HG02938 (cell line): ENCODE measurements around the gene NUB1.

Source experiments
- ATAC-seq: cut with Tn5 transposase; IDR thresholded peaks from one replicate; pipeline ENCODE4 v1.9.1; 2021; ENCODE audit warnings: mild to moderate bottlenecking, moderate library complexity; ENCODE audit not compliant: unreplicated experiment

NUB1 gene

DNA sequence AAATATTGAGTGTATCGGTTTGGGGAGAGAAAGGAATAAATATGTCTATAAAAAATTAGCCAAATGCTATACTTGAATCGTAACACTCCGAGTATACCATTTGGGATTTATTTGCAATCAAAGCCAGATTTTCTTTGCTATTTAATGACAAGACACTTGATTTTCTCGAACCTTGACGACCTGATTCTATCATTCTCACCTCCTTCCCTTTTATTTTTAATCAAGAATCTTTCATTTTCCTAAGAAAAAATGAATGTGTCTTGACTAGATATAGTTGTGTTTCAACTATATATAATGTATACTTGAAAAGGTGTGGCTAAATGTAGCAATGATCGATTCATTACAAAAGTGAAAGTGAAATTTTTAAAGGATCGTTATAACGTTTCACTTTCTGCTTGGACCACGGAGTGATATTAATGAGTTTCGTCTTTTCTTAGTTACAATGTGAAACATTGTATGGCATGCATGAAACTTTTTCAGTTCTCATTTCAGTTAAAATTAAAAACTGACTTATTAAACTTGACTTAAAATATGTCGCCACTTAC lies 562 bp downstream of the NUB1 start:
- peak; percentile 60 for ATAC-seq

DNA sequence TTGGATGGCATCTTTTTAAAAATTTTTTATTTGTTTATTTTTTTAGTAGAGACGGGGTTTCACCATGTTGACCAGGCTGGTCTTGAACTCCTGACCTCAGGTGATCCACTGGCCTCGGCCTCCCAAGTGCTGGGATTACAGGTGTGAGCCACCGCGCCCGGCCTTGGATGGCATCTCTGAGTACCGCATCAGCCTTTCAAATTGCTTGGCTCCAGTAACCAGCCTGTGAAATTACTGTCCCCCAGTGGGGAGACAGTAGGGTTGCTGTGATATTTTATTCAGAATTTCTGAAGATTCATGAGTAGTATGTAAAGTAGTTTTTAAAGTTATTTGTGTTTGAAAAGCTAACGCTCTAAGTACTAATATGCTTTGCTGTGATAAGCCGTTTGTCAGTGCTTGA lies 1.2 kb downstream of the NUB1 start:
- no peak for ATAC-seq

DNA sequence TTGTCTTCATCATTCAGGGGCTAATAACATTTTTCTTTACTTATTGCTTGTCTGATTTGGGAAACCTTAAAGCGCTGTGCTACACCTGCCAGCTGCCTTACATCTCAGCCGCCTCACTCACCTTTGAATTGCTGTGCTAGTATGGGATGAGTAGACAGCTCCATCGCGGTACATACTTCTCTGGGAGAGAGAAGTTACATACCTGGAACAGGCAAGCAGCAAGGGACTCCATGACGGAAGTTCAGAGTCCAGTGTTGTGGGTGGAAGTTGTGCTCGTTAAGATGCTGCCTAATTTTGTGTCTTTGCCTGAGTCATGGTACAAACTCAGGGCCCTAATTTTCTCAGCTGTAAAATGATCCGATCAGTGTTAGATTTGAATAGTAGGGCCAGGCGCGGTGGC lies 1.9 kb downstream of the NUB1 start:
- ATAC-seq: no peak

DNA sequence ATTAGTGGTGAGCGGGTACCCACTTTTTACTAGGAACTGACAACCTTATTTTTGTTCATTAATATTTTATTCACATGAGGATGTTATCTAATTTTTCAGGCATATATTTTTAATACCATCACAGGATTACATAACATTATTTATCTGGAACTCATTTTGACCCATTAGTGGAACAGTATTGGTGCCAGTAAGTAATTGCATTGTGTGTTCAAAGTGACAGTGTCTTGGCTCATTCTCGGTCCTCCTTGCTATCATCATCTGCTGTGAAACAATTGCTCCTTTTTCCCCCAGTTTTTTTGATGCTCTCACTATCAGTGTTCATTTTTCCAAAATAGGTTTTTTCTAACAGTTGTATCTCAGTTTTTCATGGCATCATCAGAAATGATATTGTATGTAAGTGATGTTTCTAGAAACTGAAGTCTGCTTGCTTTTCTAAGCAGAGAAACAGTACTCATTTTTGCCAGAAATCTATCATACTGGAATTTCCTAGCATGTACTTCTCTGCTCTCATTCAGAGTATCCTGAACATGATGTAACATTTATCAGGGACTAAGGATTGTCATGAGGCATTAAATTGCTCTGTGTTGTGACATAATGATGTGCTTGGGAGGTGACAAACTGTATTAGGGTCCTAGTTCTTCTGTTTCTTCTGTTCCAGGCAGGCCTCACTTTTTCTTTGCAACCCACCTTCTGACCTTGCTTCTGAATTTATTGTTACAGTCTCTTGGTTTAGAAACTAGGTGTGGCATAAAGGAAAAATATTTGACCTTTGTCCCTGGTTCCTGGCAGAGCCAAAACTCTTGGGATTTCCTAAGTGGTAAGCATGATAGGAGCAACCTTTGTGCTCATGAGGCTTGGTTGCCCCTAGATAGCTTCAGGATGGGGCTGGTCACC lies 4.2 kb downstream of the NUB1 start:
- no peak for ATAC-seq

DNA sequence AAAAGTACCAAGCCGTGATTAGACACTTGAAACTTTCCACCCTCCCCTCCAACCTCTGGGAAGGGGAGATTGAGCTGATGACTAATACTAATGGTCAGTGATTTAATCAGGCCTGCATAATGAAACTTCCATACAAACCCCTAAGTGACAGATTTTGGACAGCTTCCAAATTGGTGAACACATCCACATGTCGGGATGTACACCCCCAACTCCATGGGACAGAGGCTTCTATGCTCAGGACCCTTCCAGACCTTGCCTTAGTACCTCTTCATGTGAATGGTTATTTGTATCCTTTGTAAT lies 4.8 kb downstream of the NUB1 start:
- no peak for ATAC-seq

DNA sequence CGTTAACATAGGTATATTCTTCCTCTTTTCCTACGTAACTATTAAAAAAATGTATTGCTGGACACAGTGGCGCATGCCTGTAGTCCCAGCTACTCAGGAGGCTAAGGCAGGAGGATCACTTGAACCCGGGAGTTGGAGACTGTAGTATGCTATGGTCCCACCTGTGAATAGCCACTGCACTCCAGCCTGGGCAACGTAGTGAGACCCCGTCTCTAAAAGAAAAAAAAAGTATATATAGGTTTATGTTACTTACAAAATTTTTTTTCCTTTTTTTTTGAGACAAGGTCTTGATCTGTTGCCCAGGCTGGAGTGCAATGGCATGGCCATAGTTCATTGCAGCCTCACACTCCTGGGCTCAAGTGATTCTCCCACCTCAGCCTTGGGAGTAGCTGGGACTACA lies 5.6 kb downstream of the NUB1 start:
- ATAC-seq: no peak

DNA sequence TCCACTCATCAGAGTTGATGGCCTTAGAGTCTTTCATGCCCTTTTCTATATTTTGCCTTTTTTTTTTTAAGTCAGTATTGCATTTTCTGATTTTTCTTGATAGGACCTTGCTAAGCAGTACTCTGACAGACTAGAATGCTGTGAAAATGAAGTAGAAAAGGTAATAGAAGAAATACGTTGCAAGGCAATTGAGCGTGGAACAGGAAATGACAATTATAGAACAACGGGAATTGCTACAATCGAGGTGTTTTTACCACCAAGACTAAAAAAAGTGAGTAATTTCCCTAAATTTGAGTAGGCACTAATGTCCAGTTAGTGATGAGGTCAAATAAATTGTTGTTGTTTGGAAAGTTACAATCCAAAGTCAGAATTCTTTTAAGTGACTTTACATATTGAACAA lies 7.4 kb downstream of the NUB1 start:
- no peak for ATAC-seq

DNA sequence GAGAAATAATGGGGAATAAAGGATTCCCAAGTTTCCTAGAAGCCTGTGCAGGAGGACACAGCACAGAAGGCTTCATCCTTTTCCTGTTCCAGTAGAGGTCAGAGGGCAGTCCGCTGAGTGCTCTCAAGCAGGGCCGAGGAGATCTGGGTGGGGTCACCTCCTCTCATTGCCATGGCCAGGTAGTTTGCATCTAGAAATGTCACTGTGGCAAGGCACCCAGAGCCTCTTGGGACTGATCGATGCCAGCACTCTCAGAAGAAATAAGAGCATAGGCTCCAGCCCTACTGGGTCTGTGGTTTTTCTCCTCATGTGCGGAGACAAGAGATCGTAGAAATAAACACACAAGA lies 7.9 kb downstream of the NUB1 start:
- ATAC-seq: peak; percentile 40

DNA sequence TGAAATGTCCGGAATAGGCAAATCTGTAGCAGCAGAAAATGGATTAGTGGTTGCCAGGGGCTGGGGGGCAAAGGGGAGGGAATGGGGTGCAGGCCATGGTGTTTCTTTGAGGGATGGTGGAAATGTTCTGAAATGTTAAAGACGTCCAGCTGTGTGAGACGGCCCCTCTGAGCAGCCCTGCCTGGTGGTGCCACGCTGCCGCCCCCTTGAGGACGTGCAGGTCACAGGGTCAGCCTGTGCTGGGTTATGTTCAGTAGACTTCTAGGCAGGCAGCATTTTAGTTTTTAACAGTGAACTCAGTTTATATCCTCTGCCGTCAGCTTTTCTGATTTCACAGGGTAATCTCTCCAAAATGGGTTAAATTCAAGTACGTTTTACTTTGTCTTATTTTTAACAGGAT lies 9.4 kb downstream of the NUB1 start:
- no peak for ATAC-seq

DNA sequence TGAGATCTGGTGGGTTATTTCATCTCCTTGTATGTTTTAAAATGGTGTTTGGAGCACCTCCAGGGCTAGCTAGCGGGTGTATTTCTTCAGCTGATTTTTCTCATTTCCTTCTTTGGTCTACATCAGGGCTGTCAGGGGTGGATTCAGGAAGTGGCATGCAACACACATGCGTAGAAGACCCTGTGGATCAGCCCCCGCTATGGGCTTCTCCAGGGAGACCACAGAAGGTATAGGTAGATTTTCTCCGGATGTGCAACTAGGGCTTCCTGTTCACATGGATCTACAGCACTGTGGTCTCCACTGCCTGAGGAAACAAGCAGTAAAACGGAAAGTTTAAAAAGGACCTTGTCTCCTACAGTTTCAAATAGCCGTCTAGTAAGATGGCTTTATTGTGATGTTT lies 10.4 kb downstream of the NUB1 start:
- ATAC-seq: peak; percentile 31

DNA sequence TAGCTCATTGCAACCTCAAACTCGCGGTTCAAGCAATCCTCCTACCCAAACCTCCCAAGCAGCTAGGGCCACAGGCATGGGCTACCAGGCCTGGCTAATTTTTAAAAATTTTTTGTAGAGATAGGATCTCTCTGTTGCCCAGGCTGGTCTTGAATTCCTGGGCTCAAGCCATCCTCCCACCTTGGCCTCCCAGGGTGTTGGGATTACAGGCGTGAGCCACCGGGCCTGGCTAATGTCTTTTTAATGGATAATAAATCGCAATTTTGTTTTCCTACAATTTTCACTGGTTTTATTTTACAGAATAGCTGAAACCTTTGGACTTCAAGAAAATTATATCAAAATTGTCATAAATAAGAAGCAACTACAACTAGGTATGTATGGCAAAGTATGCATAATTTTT lies 10.9 kb downstream of the NUB1 start:
- no peak for ATAC-seq

DNA sequence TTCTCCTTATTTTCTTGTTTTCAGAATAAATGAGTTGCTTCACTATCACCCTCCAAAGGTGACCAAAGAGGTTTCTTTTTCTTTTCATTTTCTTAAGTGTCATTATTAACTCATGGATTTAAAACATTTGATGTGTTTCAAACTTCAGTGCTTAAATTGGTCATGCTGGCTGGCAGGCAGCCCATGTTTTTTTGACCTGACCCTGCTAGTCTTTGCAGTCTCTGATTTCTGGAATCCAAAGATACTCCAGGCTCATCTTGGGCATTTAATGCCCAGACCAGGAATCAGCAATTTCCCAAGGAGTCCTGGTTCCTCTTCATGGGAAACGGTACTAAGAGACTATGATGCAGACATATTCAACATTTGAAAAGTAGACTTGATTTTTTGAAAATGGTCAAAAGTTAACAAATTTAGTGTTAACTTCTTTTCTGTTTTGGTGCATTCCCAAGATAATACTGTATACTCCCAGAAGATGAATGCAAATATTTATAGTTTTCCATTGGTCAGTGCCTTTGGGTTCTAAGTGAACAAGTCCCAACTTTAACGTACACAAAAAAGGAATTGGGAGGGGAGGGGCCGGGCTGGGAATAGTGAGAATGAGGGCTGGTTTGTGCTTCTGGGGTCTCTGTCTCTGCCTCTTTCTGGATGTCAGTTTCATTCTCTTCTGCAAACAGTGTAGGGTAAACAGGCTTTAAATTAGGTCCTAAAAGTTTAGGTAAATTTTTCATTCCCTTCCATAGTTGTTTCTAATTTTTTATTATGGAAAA lies 19.8 kb downstream of the NUB1 start:
- ATAC-seq: no peak

DNA sequence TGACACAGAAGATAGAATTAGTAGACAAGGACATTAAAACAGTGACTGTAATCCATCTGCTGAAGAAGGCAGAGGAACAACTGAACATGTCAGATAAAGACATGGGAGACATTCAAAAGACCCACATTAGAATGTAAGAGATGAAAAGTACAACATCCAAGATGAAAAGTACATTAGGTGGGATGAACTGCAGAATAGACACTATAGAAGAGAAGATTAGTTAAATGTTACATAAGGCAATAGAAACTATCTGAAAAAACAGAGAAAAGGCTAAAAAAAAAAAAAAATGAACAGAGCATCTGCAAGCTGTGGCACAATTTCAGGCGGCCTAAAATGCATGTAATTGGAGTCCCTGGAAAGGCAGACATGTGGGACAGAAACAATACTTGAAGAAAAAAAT lies 21.6 kb downstream of the NUB1 start:
- no peak for ATAC-seq

DNA sequence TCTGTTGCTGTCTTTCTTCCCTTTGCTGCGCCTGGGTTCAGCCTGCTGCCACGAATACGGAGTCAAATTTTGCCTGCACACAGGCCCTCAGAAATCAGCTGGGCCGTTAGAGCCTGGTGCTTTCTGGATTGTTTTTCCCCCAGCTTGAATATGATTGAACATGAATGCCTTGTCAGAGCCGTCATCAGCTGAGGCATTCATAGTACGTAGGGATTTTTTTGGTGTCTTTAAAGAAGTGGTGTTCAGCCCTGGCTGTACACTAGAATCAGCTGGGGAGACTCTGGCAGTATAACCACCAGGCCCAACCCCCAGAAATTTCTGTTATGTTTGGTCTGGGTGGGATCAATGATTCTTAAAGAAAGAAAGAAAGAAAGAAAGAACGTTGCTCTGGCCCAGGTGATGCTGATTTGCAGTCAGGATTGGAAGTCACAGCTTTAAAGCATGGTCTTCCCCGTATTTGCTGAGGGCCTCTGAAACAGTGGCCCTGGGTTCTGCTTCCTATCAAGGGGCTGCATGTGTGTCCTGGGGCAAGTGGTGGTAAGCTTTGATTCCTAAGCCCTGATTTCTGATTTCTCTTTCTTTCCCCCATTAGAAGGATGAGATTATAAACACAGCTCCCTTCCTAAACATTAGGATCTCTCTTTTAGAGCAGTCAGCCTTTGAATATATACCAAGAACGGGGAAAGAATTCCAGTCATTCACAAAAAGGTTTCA lies 24.7 kb downstream of the NUB1 start:
- no peak for ATAC-seq

DNA sequence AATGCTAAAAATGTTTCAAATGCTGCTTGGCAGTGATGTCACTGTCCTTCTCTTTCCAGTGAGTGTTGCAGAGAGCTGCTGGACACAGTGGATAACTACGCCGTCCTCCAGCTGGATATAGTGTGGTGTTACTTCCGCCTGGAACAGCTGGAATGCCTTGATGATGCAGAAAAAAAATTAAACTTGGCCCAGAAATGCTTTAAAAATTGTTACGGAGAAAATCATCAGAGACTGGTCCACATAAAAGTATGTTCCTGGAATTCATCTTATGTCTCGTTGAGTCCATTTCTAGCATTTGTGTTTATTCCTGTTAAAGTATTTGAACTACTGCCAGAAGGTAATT lies 25.2 kb downstream of the NUB1 start:
- ATAC-seq: no peak

DNA sequence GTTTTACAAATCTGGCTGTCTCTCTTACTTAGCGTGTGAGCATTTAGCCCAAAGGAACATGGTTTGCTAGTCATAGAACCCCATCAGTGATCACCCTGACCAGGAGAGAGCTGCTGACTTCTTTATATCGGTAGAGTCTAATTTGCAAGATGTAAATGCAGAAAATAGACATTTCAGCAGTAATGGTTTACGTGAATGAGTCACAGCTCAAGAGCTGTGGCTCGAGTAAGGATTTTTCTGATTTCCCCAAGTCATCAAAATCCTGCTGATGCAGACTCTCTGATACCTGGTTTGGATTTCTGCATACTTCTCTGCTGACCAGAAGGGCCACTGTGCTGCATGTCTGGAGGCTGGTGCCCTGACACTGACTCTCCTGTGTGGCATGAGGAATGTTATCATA lies 25.7 kb downstream of the NUB1 start:
- no peak for ATAC-seq

DNA sequence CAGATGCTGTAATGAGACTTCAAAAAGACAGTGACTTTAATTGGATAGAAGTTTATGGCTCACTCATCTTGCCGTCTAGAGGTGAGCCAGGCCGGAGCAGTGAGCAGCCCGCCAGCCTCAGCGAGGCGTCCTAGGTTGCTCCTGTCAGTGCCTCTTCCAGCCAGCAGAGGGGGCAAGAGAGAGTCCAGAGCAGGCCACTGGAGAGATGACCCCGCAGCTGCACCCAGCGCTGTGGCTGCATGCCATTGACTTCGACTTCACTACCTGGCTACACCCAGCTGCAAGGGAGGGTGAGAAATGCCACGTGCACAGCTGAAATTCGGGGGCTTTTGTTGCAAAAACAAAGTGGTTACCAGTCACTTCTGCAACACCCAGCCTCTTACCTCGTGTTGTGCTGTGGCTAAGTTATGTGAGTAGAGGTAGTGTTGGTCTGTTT lies 26.5 kb downstream of the NUB1 start:
- ATAC-seq: peak; percentile 96

DNA sequence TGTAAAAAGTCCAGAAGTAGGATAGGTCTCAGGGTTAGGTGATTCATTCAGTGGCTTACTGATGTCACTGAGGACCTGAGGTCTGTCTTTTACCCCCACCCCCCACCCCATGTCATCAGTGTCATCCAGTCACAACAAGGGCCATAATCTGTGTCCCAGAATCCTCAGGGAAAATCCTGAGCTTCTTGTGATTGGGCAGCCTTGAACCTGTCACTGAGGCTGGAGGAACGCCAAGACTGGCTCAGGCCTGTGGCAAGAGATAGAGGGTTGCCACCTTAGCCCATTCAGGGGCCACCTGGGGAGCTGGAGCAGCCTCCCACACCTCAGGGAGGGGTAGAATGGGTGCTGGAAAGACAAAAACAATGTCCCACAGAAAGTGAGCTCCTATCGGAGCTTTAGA lies 29.7 kb downstream of the NUB1 start:
- no peak for ATAC-seq

DNA sequence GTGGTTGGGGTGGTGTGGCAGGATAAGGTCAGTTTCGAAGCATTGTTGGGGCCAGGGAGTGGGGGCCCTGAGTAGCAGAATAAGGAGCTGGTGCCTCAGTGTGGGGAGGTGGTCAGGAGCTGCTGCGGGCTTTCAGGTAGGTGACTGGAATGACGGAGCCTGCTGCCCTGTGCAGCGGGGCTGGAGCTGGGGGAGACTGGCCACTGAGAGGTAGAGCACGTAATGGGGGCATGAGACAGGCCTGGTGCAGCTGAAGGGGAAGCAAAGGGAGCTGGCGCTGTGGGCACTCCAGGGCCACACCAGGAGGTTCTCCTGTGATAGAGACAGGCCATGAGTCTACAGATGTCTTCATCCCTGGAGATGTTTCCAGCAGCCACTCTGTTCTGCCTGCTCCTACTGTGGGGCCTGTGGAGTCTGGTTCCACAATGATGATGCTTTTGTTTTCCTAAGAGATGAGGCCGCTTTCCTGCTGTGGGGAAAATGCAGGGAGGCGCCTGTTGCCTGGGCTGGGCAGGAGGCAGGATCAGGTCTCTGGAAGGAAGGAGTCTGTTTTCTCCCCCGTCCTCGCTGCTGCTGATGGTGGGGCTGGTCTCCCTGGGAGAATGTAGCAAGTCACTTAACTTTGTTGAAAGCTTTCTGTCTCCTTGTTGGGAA lies 31.1 kb downstream of the NUB1 start:
- no peak for ATAC-seq

DNA sequence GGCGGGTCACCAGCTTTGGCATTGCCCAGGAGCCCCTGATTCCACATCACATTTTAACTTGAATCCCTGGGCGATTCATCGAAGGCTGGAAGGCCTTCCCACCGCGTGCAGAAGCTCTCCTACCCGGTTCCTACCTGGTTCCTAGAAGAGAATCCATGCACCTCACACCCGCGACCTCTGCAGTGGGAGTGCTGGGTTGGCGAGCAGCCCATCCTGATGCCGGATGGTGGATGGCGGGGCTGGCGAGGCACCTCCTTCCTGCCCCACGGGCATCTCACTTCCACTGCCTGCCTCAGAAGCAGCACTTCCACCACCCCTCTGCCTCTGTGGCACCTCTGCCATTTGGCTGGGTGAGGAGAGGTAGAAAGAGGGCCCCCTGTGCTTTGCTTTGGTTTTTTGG lies 32.0 kb downstream of the NUB1 start:
- ATAC-seq: no peak

DNA sequence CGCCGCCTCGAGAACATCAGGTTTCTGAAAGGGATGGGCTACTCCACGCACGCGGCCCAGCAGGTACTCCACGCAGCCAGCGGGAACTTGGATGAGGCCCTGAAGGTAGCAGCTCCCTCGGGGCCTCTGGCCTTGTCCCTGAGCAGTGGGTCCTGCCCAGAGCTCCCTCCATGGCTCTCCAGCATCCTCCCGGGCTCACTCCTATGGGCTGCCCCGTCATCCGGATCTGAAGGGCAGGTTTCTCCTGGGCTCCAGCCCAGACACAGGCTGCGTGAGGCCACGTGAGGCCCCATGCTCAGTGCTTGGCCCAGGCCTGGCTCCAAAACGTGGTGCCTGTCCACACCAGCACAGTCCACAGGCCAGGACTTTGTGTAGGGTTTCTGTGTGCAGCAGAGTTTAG lies 32.5 kb downstream of the NUB1 start:
- ATAC-seq: no peak
